Trophoblast cell (in vitro differentiated cells and primary cell): ENCODE data around the gene MAP3K2.

Source experiments
- DNase-seq, 2 donors: peaks; one replicate each; pipeline ENCODE4 v3.0.0-alpha.2; 2016
- H2AFZ ChIP-seq: 2 replicates; pipeline ENCODE4 v1.6.1; 2013; ENCODE audit warnings: low read length, moderate library complexity, mild to moderate bottlenecking; ENCODE audit not compliant: insufficient read depth, poor library complexity
- H2AK5ac ChIP-seq: 2 replicates; pipeline ENCODE4 v1.6.1; 2013; ENCODE audit warnings: mild to moderate bottlenecking, low read length
- H2BK120ac ChIP-seq: 2 replicates; pipeline ENCODE4 v1.6.1; 2013; ENCODE audit warnings: low read length, mild to moderate bottlenecking, moderate library complexity; ENCODE audit not compliant: insufficient read depth, poor library complexity
- H2BK12ac ChIP-seq: 2 replicates; pipeline ENCODE4 v1.6.1; 2013; ENCODE audit warnings: mild to moderate bottlenecking, low read length, moderate library complexity
- H2BK5ac ChIP-seq: 2 replicates; pipeline ENCODE4 v1.6.1; 2013; ENCODE audit warnings: low read length, low read depth, moderate library complexity, mild to moderate bottlenecking; ENCODE audit not compliant: poor library complexity
- H3K14ac ChIP-seq: 2 replicates; pipeline ENCODE4 v1.6.1; 2013; ENCODE audit warnings: mild to moderate bottlenecking, low read length
- H3K18ac ChIP-seq: 2 replicates; pipeline ENCODE4 v1.6.1; 2013; ENCODE audit warnings: mild to moderate bottlenecking, low read length
- H3K23ac ChIP-seq: 2 replicates; pipeline ENCODE4 v1.6.1; 2013; ENCODE audit warnings: low read length
- H3K27ac ChIP-seq: 2 replicates; pipeline ENCODE4 v1.5.1; 2013; ENCODE audit warnings: low read depth, mild to moderate bottlenecking, inconsistent platforms, low read length, moderate library complexity
- H3K27me3 ChIP-seq: 2 replicates; pipeline ENCODE4 v1.6.1; 2013; ENCODE audit warnings: inconsistent platforms, mild to moderate bottlenecking, low read length, moderate library complexity; ENCODE audit not compliant: insufficient read depth
- H3K36me3 ChIP-seq, 2 experiments: 1 replicate in 1 of 2; 2 replicates in 1 of 2; pipeline ENCODE4 v1.6.1; 2013; ENCODE audit warnings: low read length in 2 of 2, mild to moderate bottlenecking in 2 of 2, moderate library complexity in 1 of 2; ENCODE audit not compliant: insufficient read depth in 2 of 2, control insufficient read depth in 1 of 2
- H3K4ac ChIP-seq: 2 replicates; pipeline ENCODE4 v1.6.1; 2013; ENCODE audit warnings: low read depth, mild to moderate bottlenecking, low read length, moderate library complexity
- H3K4me1 ChIP-seq, 2 experiments: 1 replicate in 1 of 2; 2 replicates in 1 of 2; pipeline ENCODE4 v1.6.1; 2013; ENCODE audit warnings: low read length in 2 of 2, mild to moderate bottlenecking in 2 of 2, moderate library complexity in 1 of 2; ENCODE audit not compliant: insufficient read depth in 2 of 2, control insufficient read depth in 1 of 2
- H3K4me2 ChIP-seq: 2 replicates; pipeline ENCODE4 v1.6.1; 2013; ENCODE audit warnings: inconsistent platforms, mild to moderate bottlenecking, low read length, moderate library complexity
- H3K4me3 ChIP-seq: 2 replicates; pipeline ENCODE4 v1.5.1; 2013; ENCODE audit warnings: mild to moderate bottlenecking, low read depth, low read length, inconsistent platforms
- H3K79me1 ChIP-seq: one replicate; pipeline ENCODE4 v1.6.1; 2013; ENCODE audit warnings: low read length
- H3K79me2 ChIP-seq: 2 replicates; pipeline ENCODE4 v1.6.1; 2013; ENCODE audit warnings: low read length, mild to moderate bottlenecking; ENCODE audit not compliant: control insufficient read depth, insufficient read depth, poor library complexity
- H3K9ac ChIP-seq: 2 replicates; pipeline ENCODE4 v1.6.1; 2013; ENCODE audit warnings: mild to moderate bottlenecking, low read length
- H3K9me3 ChIP-seq: 2 replicates; pipeline ENCODE4 v1.6.1; 2013; ENCODE audit warnings: low read depth, mild to moderate bottlenecking, control low read depth, inconsistent platforms, low read length; ENCODE audit not compliant: insufficient read depth
- H4K12ac ChIP-seq: 2 replicates; pipeline ENCODE4 v1.6.1; 2013; ENCODE audit warnings: low read depth, mild to moderate bottlenecking, low read length, moderate library complexity
- H4K8ac ChIP-seq: 2 replicates; pipeline ENCODE4 v1.6.1; 2013; ENCODE audit warnings: low read depth, mild to moderate bottlenecking, low read length, moderate library complexity
- H4K91ac ChIP-seq: one replicate; pipeline ENCODE4 v1.6.1; 2013; ENCODE audit warnings: low read depth, mild to moderate bottlenecking, low read length, moderate library complexity
- WGBS: extraction: QIAGEN DNeasy Blood & Tissue Kit; methylation state at CpG from one replicate; pipeline ENCODE4 v1.1.7; 2013; ENCODE audit warnings: missing lambda C conversion rate; ENCODE audit not compliant: insufficient read length, insufficient coverage; ENCODE audit errors: extremely low coverage; 5-methylcytosine and 5-hydroxymethylcytosine counted together

MAP3K2 gene

DNA sequence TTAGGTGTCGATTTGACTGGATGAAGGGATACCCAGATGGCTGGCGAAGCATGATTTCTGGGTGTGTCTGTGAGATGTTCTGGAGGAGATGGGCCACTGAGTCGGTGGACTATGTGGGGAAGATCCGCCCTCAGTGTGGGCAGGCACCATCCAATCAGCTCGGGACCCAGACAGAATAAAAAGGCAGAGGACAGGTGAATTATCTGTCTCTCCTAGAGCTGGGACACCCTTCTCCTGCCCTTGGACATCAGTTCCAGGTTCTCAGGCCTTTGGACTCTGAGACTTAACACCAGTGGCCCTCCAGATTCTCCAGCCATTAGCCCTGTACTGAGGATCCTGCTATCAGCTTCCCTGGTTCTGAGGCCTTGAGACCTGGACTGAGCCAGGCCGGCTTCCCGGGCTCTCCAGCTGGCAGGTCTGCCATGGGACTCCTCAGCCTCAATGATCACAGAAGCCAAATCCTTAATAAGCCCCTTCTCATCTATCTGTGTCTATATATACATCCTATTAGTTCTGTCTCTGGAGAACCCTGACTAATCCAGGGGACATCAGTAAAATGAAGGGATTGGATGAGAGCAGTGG, 42.2 kb upstream of the MAP3K2 start:
- Histone ChIP-seq H3K23ac (no peak overlapping the region), H2AFZ (no peak overlapping the region), H3K79me2 (no peaks in the 10 kb centered on the region), H2BK5ac (no peak overlapping the region), H3K4me3 (no peak overlapping the region), H2BK120ac (no peak overlapping the region), H3K9ac (no peak overlapping the region), H2AK5ac (no peak overlapping the region), H4K8ac (no peak overlapping the region), H3K27ac (no peak overlapping the region), H3K9me3 (peaks cover 1% of the 10 kb centered on the region), H3K14ac (no peak overlapping the region), H3K4me2 (no peak overlapping the region), H3K18ac (no peak overlapping the region), H3K36me3 (no peaks in the 10 kb centered on the region), H3K4me1 (peaks cover 2 to 4% of the 10 kb centered on the region in 2 experiments), H3K79me1 (no peaks in the 10 kb centered on the region), H3K27me3 (no peaks in the 10 kb centered on the region), H4K91ac (no peak overlapping the region), H2BK12ac (no peak overlapping the region), H4K12ac (no peak overlapping the region), H3K4ac (no peak overlapping the region)
- WGBS = no CpG with 5 or more reads among the region's 7 CpGs
- DNase-seq = no peak

DNA sequence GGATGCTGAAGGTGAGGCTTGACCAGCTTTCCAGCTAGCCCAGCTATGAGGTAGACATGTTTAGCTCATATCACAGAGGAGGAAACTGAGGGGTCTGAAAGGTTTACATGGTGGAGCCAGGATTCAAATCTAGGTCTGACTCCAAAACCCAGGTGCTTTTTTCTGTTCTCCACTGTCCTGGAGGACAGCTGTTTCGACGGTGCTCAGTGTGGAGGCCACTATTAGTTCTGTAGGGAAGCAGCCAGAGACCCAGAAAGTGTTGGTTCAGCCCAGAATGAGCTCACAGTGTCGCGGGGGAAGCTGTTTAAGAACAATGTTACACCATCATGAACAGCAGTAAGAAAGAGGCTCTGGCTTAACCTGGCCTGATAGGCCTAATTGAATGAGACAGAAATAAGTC, 41.5 kb upstream of the MAP3K2 start:
- H3K4ac ChIP-seq = no peak overlapping the region
- no CpG with 5 or more reads among the region's 4 CpGs for whole genome bisulfite sequencing
- H4K91ac ChIP-seq = no peak overlapping the region
- H3K79me2 ChIP-seq = no peaks in the 10 kb centered on the region
- H3K27ac ChIP-seq = no peak overlapping the region
- no peak overlapping the region for H4K12ac ChIP-seq
- H3K4me1 ChIP-seq = peaks cover 2 to 4% of the 10 kb centered on the region in 2 experiments
- H4K8ac ChIP-seq = no peak overlapping the region
- no peak overlapping the region for H3K9ac ChIP-seq
- H3K4me2 ChIP-seq = no peak overlapping the region
- H3K36me3 ChIP-seq = no peaks in the 10 kb centered on the region
- no peak overlapping the region for H2BK120ac ChIP-seq
- no peaks in the 10 kb centered on the region for H3K27me3 ChIP-seq
- no peak for DNase-seq
- H3K4me3 ChIP-seq = no peak overlapping the region
- H2BK5ac ChIP-seq = no peak overlapping the region
- no peak overlapping the region for H3K23ac ChIP-seq
- H3K14ac ChIP-seq = no peak overlapping the region
- no peak overlapping the region for H2BK12ac ChIP-seq
- no peak overlapping the region for H2AFZ ChIP-seq
- no peak overlapping the region for H3K18ac ChIP-seq
- peaks cover 1% of the 10 kb centered on the region for H3K9me3 ChIP-seq
- no peak overlapping the region for H2AK5ac ChIP-seq
- no peaks in the 10 kb centered on the region for H3K79me1 ChIP-seq

DNA sequence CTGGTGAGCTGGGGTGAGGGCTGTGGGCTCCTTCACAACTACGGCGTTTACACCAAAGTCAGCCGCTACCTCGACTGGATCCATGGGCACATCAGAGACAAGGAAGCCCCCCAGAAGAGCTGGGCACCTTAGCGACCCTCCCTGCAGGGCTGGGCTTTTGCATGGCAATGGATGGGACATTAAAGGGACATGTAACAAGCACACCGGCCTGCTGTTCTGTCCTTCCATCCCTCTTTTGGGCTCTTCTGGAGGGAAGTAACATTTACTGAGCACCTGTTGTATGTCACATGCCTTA, 41.0 kb upstream of the MAP3K2 start:
- Histone ChIP-seq H2AFZ (no peak overlapping the region), H4K91ac (no peak overlapping the region), H3K27me3 (no peaks in the 10 kb centered on the region), H2BK5ac (no peak overlapping the region), H3K79me1 (no peaks in the 10 kb centered on the region), H4K8ac (no peak overlapping the region), H3K9me3 (peaks cover 1% of the 10 kb centered on the region), H3K4me3 (no peak overlapping the region), H2BK12ac (no peak overlapping the region), H3K9ac (no peak overlapping the region), H2AK5ac (no peak overlapping the region), H4K12ac (no peak overlapping the region), H3K79me2 (no peaks in the 10 kb centered on the region), H3K27ac (no peak overlapping the region), H3K4me2 (no peak overlapping the region), H2BK120ac (no peak overlapping the region), H3K36me3 (no peaks in the 10 kb centered on the region), H3K18ac (no peak overlapping the region), H3K4me1 (peaks cover 2 to 4% of the 10 kb centered on the region in 2 experiments), H3K23ac (no peak overlapping the region), H3K4ac (no peak overlapping the region), H3K14ac (no peak overlapping the region)
- WGBS = no CpG with 5 or more reads among the region's 6 CpGs
- no peak for DNase-seq

DNA sequence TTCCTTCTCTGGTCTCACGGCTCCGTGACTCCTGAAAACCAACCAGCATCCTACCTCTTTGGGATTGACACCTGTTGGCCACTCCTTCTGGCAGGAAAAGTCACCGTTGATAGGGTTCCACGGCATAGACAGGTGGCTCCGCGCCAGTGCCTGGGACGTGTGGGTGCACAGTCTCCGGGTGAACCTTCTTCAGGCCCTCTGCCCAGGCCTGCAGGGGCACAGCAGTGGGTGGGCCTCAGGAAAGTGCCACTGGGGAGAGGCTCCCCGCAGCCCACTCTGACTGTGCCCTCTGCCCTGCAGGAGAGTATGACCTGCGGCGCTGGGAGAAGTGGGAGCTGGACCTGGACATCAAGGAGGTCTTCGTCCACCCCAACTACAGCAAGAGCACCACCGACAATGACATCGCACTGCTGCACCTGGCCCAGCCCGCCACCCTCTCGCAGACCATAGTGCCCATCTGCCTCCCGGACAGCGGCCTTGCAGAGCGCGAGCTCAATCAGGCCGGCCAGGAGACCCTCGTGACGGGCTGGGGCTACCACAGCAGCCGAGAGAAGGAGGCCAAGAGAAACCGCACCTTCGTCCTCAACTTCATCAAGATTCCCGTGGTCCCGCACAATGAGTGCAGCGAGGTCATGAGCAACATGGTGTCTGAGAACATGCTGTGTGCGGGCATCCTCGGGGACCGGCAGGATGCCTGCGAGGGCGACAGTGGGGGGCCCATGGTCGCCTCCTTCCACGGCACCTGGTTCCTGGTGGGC, 40.5 kb upstream of the MAP3K2 start:
- Histone ChIP-seq H3K23ac (no peak overlapping the region), H3K27me3 (peaks cover 4% of the 10 kb centered on the region), H3K18ac (no peak overlapping the region), H3K27ac (no peak overlapping the region), H3K9ac (no peak overlapping the region), H4K8ac (no peak overlapping the region), H2BK12ac (no peak overlapping the region), H3K4me3 (no peak overlapping the region), H3K36me3 (no peaks in the 10 kb centered on the region), H3K4me1 (peaks cover 5 to 7% of the 10 kb centered on the region in 2 experiments), H3K14ac (no peak overlapping the region), H3K4me2 (no peak overlapping the region), H2AFZ (no peak overlapping the region), H4K12ac (no peak overlapping the region), H4K91ac (no peak overlapping the region), H3K79me2 (no peaks in the 10 kb centered on the region), H2AK5ac (no peak overlapping the region), H2BK120ac (no peak overlapping the region), H2BK5ac (no peak overlapping the region), H3K4ac (no peak overlapping the region), H3K9me3 (peaks cover 5% of the 10 kb centered on the region), H3K79me1 (no peaks in the 10 kb centered on the region)
- WGBS = no CpG with 5 or more reads among the region's 36 CpGs
- DNase-seq = no peak
